CD4-positive, alpha-beta T cell treated with Interleukin-4 for 1 hour (primary cell): Measurements from ENCODE around the gene PRR30.
A peak's percentile ranks its signal among the peaks of the same experiment; 100 is the strongest.

Experiments
- DNase-seq, 2 donors: peaks; one replicate each; pipeline ENCODE4 v3.0.0-alpha.2; 2020 to 2022

The PRR30 gene

DNA sequence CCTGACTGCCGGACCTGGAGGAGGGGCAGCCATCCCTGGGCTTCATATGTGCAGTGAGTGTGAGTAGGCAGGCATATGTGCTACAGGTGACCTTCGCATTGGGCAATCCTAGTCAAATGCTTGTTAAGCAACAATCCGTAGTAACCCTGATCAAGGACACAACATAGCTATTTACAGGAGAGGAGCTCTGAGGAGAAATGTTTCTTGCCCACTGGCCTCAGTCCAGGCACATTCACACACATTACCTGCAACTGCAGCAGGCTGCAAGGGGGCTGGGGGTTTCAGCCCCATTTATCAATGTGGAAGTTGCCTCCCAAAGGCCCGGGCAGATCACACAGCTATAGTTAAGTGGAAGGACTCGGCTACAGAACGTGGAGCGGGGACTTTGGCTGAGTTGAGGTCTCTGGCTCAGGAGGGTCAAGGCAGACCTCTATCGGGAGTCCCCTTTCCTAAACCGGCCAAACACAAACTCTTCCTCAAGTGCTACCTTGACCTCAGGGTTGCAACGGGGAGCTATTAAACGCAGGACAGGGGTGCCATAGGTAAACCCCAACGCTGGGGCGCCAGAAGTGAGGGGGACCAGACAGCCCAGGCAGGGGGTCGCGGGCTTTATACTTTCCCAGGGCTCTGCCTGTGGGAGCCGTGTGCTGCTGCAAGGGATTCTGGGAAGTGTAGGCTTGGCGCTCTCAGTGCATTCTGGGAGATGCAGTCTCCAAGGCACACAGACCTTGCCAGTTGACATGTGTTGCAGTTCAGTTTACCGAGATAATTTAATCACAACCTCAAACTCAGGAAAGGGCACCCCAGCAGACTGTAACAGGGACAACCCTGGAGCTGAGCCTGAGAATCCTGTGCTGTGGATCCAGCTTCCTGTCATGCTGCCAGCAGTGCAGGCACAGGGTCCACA is 43.2 kb downstream of the PRR30 start:
- peak; percentile 51 to 54 for DNase-seq

DNA sequence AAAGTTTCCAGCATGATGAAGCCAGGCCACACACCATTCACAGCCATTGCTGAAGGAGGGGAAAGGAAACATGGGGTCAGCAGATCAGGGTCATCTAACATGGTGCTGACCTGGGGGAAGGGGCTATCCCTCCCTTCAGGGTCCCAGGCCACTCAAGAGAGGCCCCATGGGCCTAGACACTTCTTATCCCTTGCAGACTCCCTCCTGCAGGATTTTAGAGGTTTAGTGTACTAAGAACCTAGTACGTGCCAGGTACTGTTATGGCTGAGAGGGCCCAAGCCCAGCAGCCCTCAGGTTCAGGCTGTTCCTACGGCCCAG is 43.8 kb downstream of the PRR30 start:
- DNase-seq: no peak

GRCh38 chr2:27094353-27094984 is 44.7 kb downstream of the PRR30 start:
- DNase-seq: no peak

DNA sequence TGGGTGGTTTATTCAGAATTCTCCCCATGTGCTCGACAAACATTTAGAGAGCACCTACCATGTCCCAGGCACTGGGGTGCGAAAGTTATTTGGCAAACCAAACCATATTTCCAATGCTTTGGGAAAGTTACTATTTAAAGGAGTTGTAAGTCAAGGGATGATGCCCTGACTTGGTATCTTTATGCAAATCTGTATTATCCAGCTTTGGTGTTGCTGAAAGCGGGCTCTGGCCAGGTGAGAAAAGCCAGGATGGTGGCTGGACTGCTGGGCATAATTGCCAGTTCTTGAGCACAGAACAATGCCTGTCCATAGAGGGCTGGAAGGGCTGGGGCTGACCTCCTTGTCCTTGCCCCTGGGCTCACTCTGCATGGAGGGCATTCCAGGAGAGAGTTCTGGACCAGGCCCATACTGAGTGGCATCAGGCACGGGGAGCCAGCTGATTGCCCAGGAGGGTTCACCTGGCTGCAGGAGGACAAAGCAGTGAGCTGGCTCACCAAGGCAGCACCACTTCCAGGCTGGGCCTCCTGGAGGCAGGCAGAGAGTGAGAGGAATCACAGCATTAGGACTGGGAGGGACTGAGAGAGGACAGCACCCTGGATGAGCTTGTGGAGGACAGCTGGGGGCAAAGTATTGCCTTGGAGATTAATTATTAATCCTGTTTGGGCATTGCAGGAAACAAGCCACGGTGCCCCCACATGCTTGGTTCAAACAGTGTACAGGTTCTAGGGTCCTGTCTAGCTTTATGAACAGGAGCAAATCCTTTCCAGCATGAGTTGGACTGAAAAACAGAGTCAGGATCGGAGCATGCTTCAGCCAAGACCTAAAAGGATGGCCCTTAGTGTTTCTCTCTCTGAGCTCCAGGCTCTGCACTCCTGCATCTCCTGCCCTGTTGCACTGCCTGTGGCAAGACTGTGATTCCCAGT is 45.5 kb downstream of the PRR30 start:
- DNase-seq: no peak

GRCh38 chr2:27092696-27093429 is 46.3 kb downstream of the PRR30 start:
- no peak for DNase-seq

GRCh38 chr2:27091746-27092695 is 47.2 kb downstream of the PRR30 start:
- DNase-seq: no peak

GRCh38 chr2:27089111-27089954 is 49.9 kb downstream of the PRR30 start:
- no peak for DNase-seq

GRCh38 chr2:27088634-27089033 is 50.6 kb downstream of the PRR30 start:
- no peak for DNase-seq

- DNase-seq: no peak
These were observed 51.3 kb downstream of the PRR30 start for GRCh38 chr2:27087823-27088410.
